ENCODE measurements around the gene ARHGEF1.

The ARHGEF1 gene

GRCh38 chr19:41896581-41896942, 13.6 kb downstream of the ARHGEF1 start:
- no peak overlapping the region for H3K9ac ChIP-seq (ENCODE audit: low read length)
- TF ChIP-seq EZH2phosphoT487 (IDR thresholded peaks at IDR 0.05; ENCODE audit: low read depth) (no peak), CTCF (IDR thresholded peaks at IDR 0.05; ENCODE audit: low read depth, low read length) (no peak)
- H3K36me3 ChIP-seq (replicated peaks; ENCODE audit: low read depth, low read length): peaks cover 30% of the 10 kb centered on the region
- H2AFZ ChIP-seq (ENCODE audit: low read depth, low read length): no peak overlapping the region
- H3K9me3 ChIP-seq (ENCODE audit: insufficient read depth, low read length): no peaks in the 10 kb centered on the region
- no peak overlapping the region for H3K4me2 ChIP-seq (ENCODE audit: low read length)
- H3K79me2 ChIP-seq (ENCODE audit: low read length): no peaks in the 10 kb centered on the region
- no peak overlapping the region for H3K27ac ChIP-seq (ENCODE audit: low read length)
- peaks cover 25% of the 10 kb centered on the region for H3K4me1 ChIP-seq (ENCODE audit: low read length)
- no peak overlapping the region for H3K4me3 ChIP-seq (ENCODE audit: low read length)
- H4K20me1 ChIP-seq (ENCODE audit: insufficient read depth, low read length): no peaks in the 10 kb centered on the region; the same call in 1 of the 2 replicates
- no peaks in the 10 kb centered on the region for H3K27me3 ChIP-seq (ENCODE audit: low read depth, low read length)

GRCh38 chr19:41897181-41897580, 14.2 kb downstream of the ARHGEF1 start:
- no peak overlapping the region for H3K27ac ChIP-seq (ENCODE audit: low read length)
- H3K4me2 ChIP-seq (ENCODE audit: low read length): no peak overlapping the region
- no peaks in the 10 kb centered on the region for H3K79me2 ChIP-seq (ENCODE audit: low read length)
- TF ChIP-seq CTCF (IDR thresholded peaks at IDR 0.05; ENCODE audit: low read depth, low read length): no peak
- no peak for TF ChIP-seq EZH2phosphoT487 (IDR thresholded peaks at IDR 0.05; ENCODE audit: low read depth)
- H3K27me3 ChIP-seq (ENCODE audit: low read depth, low read length): no peaks in the 10 kb centered on the region
- no peaks in the 10 kb centered on the region for H3K9me3 ChIP-seq (ENCODE audit: insufficient read depth, low read length)
- H4K20me1 ChIP-seq (ENCODE audit: insufficient read depth, low read length): no peaks in the 10 kb centered on the region; the same call in 1 of the 2 replicates
- H3K4me3 ChIP-seq (ENCODE audit: low read length): no peak overlapping the region
- H3K36me3 ChIP-seq (replicated peaks; ENCODE audit: low read depth, low read length): peaks cover 36% of the 10 kb centered on the region
- H3K4me1 ChIP-seq (ENCODE audit: low read length): peaks cover 25% of the 10 kb centered on the region
- H2AFZ ChIP-seq (ENCODE audit: low read depth, low read length): no peak overlapping the region
- no peak overlapping the region for H3K9ac ChIP-seq (ENCODE audit: low read length)

- peaks cover 25% of the 10 kb centered on the region for H3K4me1 ChIP-seq (ENCODE audit: low read length)
- no peak overlapping the region for H3K27ac ChIP-seq (ENCODE audit: low read length)
- H3K4me3 ChIP-seq (ENCODE audit: low read length): no peak overlapping the region
- H3K9ac ChIP-seq (ENCODE audit: low read length): no peak overlapping the region
- no peak for TF ChIP-seq CTCF (IDR thresholded peaks at IDR 0.05; ENCODE audit: low read depth, low read length)
- TF ChIP-seq EZH2phosphoT487 (IDR thresholded peaks at IDR 0.05; ENCODE audit: low read depth): no peak
- H2AFZ ChIP-seq (ENCODE audit: low read depth, low read length): no peak overlapping the region
- H3K4me2 ChIP-seq (ENCODE audit: low read length): no peak overlapping the region
- H3K9me3 ChIP-seq (ENCODE audit: insufficient read depth, low read length): no peaks in the 10 kb centered on the region
- no peaks in the 10 kb centered on the region; the same call in 1 of the 2 replicates for H4K20me1 ChIP-seq (ENCODE audit: insufficient read depth, low read length)
- peaks cover 38% of the 10 kb centered on the region for H3K36me3 ChIP-seq (replicated peaks; ENCODE audit: low read depth, low read length)
- no peaks in the 10 kb centered on the region for H3K27me3 ChIP-seq (ENCODE audit: low read depth, low read length)
- no peaks in the 10 kb centered on the region for H3K79me2 ChIP-seq (ENCODE audit: low read length)
Observed at GRCh38 chr19:41897820-41898219, 14.8 kb downstream of the ARHGEF1 start.

GRCh38 chr19:41898235-41898634, 15.3 kb downstream of the ARHGEF1 start:
- no peak for TF ChIP-seq CTCF (IDR thresholded peaks at IDR 0.05; ENCODE audit: low read depth, low read length)
- TF ChIP-seq EZH2phosphoT487 (IDR thresholded peaks at IDR 0.05; ENCODE audit: low read depth): no peak
- H3K9ac ChIP-seq (ENCODE audit: low read length): no peak overlapping the region
- no peaks in the 10 kb centered on the region for H3K27me3 ChIP-seq (ENCODE audit: low read depth, low read length)
- H3K79me2 ChIP-seq (ENCODE audit: low read length): no peaks in the 10 kb centered on the region
- peaks cover 25% of the 10 kb centered on the region for H3K4me1 ChIP-seq (ENCODE audit: low read length)
- H3K27ac ChIP-seq (ENCODE audit: low read length): no peak overlapping the region
- H4K20me1 ChIP-seq (ENCODE audit: insufficient read depth, low read length): no peaks in the 10 kb centered on the region; the same call in 1 of the 2 replicates
- H2AFZ ChIP-seq (ENCODE audit: low read depth, low read length): no peak overlapping the region
- H3K4me3 ChIP-seq (ENCODE audit: low read length): no peak overlapping the region
- peaks cover 39% of the 10 kb centered on the region for H3K36me3 ChIP-seq (replicated peaks; ENCODE audit: low read depth, low read length)
- H3K9me3 ChIP-seq (ENCODE audit: insufficient read depth, low read length): no peaks in the 10 kb centered on the region
- no peak overlapping the region for H3K4me2 ChIP-seq (ENCODE audit: low read length)

All from OCI-LY3 (cell line).